Fibroblast of lung (primary cell): ENCODE measurements around the gene SPNS1. TPM values are rescaled to one million over a fixed set of nuclear protein-coding genes. Genes with fewer than 3 reads are reported as not detected.

Source experiments
- DNase-seq, 2 donors: peaks; one replicate each; pipeline versions ENCODE4 v3.0.0 to v3.0.0-alpha.2; 2010; ENCODE audit warnings: low read depth in 2 of 2
- H2AFZ ChIP-seq: 2 replicates; pipeline ENCODE4 v1.5.1; 2012; ENCODE audit warnings: low read length, control low read depth, inconsistent platforms
- H3K27ac ChIP-seq: 2 replicates; pipeline ENCODE4 v1.5.1; 2011; ENCODE audit warnings: low read length, control low read depth; ENCODE audit not compliant: insufficient read depth
- H3K27me3 ChIP-seq: 2 replicates; pipeline ENCODE4 v1.5.1; 2011; ENCODE audit warnings: mild to moderate bottlenecking, low read length; ENCODE audit not compliant: control insufficient read depth, insufficient read depth
- H3K36me3 ChIP-seq: 2 replicates; pipeline ENCODE4 v1.5.1; 2011; ENCODE audit warnings: low read length; ENCODE audit not compliant: control insufficient read depth, insufficient read depth
- H3K4me1 ChIP-seq: 2 replicates; pipeline ENCODE4 v1.5.1; 2011; ENCODE audit warnings: low read length; ENCODE audit not compliant: control insufficient read depth, insufficient read depth; ENCODE audit errors: extremely low read depth
- H3K4me2 ChIP-seq: 2 replicates; pipeline ENCODE4 v1.5.1; 2011; ENCODE audit warnings: low read length, control low read depth; ENCODE audit not compliant: insufficient read depth; ENCODE audit errors: extremely low read depth
- H3K4me3 ChIP-seq, 4 experiments: fragments of 200-600 bp in 1 of 4; sonication (generic) in 1 of 4; replicated peaks in 1 of 4; 2 replicates each; pipeline ENCODE4 v1.5.1; 2011 to 2016; ENCODE audit warnings: low read length in 4 of 4, low read depth in 3 of 4, mild to moderate bottlenecking in 3 of 4, control low read depth in 2 of 4, inconsistent platforms in 1 of 4, mixed read lengths in 1 of 4; ENCODE audit not compliant: insufficient read depth in 1 of 4; ENCODE audit errors: control extremely low read depth in 1 of 4
- H3K79me2 ChIP-seq: 2 replicates; pipeline ENCODE4 v1.5.1; 2012; ENCODE audit warnings: mild to moderate bottlenecking, low read length, inconsistent platforms; ENCODE audit not compliant: control insufficient read depth, insufficient read depth
- H3K9ac ChIP-seq: 2 replicates; pipeline ENCODE4 v1.5.1; 2011; ENCODE audit warnings: mild to moderate bottlenecking, low read length, control low read depth; ENCODE audit not compliant: insufficient read depth
- H3K9me3 ChIP-seq: 2 replicates; pipeline ENCODE4 v1.5.1; 2012; ENCODE audit warnings: low read depth, low read length; ENCODE audit not compliant: control insufficient read depth, insufficient read depth
- H4K20me1 ChIP-seq: 2 replicates; pipeline ENCODE4 v1.5.1; 2011; ENCODE audit warnings: low read length; ENCODE audit not compliant: control insufficient read depth, insufficient read depth; ENCODE audit errors: extremely low read depth
- CTCF ChIP-seq, 2 donors: IDR thresholded peaks in 1 of 2; conservative IDR thresholded peaks in 1 of 2; 1 replicate in 1 of 2; 2 replicates in 1 of 2; pipeline ENCODE4 v1.5.1; 2011 to 2012; ENCODE audit warnings: low read length in 2 of 2, control low read depth in 1 of 2, inconsistent platforms in 1 of 2, low read depth in 1 of 2, mild to moderate bottlenecking in 1 of 2
- EZH2 ChIP-seq: IDR thresholded peaks from 2 replicates; pipeline ENCODE4 v1.5.1; 2012; ENCODE audit warnings: low read length, control low read depth, mild to moderate bottlenecking; ENCODE audit errors: missing control alignments
- polyA plus RNA-seq, 2 donors: library from polyadenylated mRNA; depleted of rRNA in 1 of 2; stranded (reverse) in 1 of 2; unstranded in 1 of 2; fragments of >200 nt; gene quantifications; 2 replicates each; pipeline ENCODE4 v1.2.1, GENCODE V29; 2011 to 2012; ENCODE audit warnings: missing spikeins in 1 of 2
- total RNA-seq: library from RNA; depleted of rRNA; stranded (reverse); fragments of >200 nt; gene quantifications from 2 replicates; pipeline ENCODE4 v1.2.1, GENCODE V29; 2014

The SPNS1 gene
- total and polyA plus RNA-seq, 2 donors (not counting 1 experiment from before 2014, with no cell fraction given) = 19.5 to 27.1 TPM

GRCh38 chr16:29028457-29029167, 54.0 kb downstream of the SPNS1 start:
- no peaks in the 10 kb centered on the region for H3K79me2 ChIP-seq
- peaks cover 2% of the 10 kb centered on the region for H3K27me3 ChIP-seq
- no peak overlapping the region for H3K27ac ChIP-seq
- H3K36me3 ChIP-seq = no peaks in the 10 kb centered on the region
- TF ChIP-seq CTCF (conservative IDR thresholded peaks at IDR 0.05 in 1 of 2, IDR thresholded peaks at IDR 0.05 in 1 of 2; ENCODE audit: low read depth in 1 of 2, low read length in 2 of 2) = no peak
- no peak for TF ChIP-seq EZH2
- no peaks in the 10 kb centered on the region for H4K20me1 ChIP-seq
- H3K4me3 ChIP-seq = no peak overlapping the region
- no peak overlapping the region for H3K4me2 ChIP-seq
- no peaks in the 10 kb centered on the region for H3K9me3 ChIP-seq
- no peak overlapping the region for H3K9ac ChIP-seq
- DNase-seq = no peak
- H2AFZ ChIP-seq = peak overlapping the region; percentile 3
- peaks cover 10% of the 10 kb centered on the region for H3K4me1 ChIP-seq

GRCh38 chr16:29029168-29029994, 54.8 kb downstream of the SPNS1 start:
- H3K4me2 ChIP-seq = no peak overlapping the region
- peaks cover 2% of the 10 kb centered on the region for H3K27me3 ChIP-seq
- peak overlapping the region; percentile 3 for H2AFZ ChIP-seq
- H3K9me3 ChIP-seq = no peaks in the 10 kb centered on the region
- no peaks in the 10 kb centered on the region for H3K79me2 ChIP-seq
- peak; percentile 89 to 97 for DNase-seq
- H3K27ac ChIP-seq = no peak overlapping the region
- H4K20me1 ChIP-seq = no peaks in the 10 kb centered on the region
- peaks cover 10% of the 10 kb centered on the region for H3K4me1 ChIP-seq
- TF ChIP-seq CTCF (conservative IDR thresholded peaks at IDR 0.05 in 1 of 2, IDR thresholded peaks at IDR 0.05 in 1 of 2; ENCODE audit: low read depth in 1 of 2, low read length in 2 of 2) = no peak
- no peak for TF ChIP-seq EZH2
- H3K4me3 ChIP-seq = no peak overlapping the region
- no peak overlapping the region for H3K9ac ChIP-seq
- H3K36me3 ChIP-seq = no peaks in the 10 kb centered on the region

GRCh38 chr16:29030086-29030840, 55.7 kb downstream of the SPNS1 start:
- H3K4me3 ChIP-seq = no peak overlapping the region
- H3K9ac ChIP-seq = no peak overlapping the region
- H2AFZ ChIP-seq = no peak overlapping the region
- H4K20me1 ChIP-seq = no peaks in the 10 kb centered on the region
- H3K27ac ChIP-seq = no peak overlapping the region
- peaks cover 10% of the 10 kb centered on the region for H3K4me1 ChIP-seq
- DNase-seq = no peak
- H3K36me3 ChIP-seq = no peaks in the 10 kb centered on the region
- H3K27me3 ChIP-seq = peaks cover 2% of the 10 kb centered on the region
- no peaks in the 10 kb centered on the region for H3K9me3 ChIP-seq
- TF ChIP-seq EZH2 = no peak
- no peak for TF ChIP-seq CTCF (conservative IDR thresholded peaks at IDR 0.05 in 1 of 2, IDR thresholded peaks at IDR 0.05 in 1 of 2; ENCODE audit: low read depth in 1 of 2, low read length in 2 of 2)
- H3K79me2 ChIP-seq = no peaks in the 10 kb centered on the region
- no peak overlapping the region for H3K4me2 ChIP-seq
